Heart right ventricle (tissue), 16 donors: ENCODE measurements around the gene CSNK2A2. TPM values are rescaled to one million over a fixed set of nuclear protein-coding genes. Genes with fewer than 3 reads are reported as not detected.

ENCODE experiments used
- ATAC-seq, 8 donors: fragments of 200-7000 bp; cut with Tn5 transposase; one replicate each; pipeline ENCODE4 v1.9.1; 2020; ENCODE audit warnings: mild to moderate bottlenecking in 8 of 8, moderate library complexity in 8 of 8, moderate number of reproducible peaks in 1 of 8
- DNase-seq, 2 donors: peaks; one replicate each; pipeline ENCODE4 v3.0.0-alpha.2; 2020
- H3K27ac ChIP-seq, 10 donors: fragments of 200-600 bp; sonication (generic) in 2 of 10; one replicate each; pipeline versions ENCODE4 v1.5.0 to v1.8.0; 2020 to 2022; ENCODE audit warnings: mild to moderate bottlenecking in 3 of 10
- H3K27me3 ChIP-seq, 7 donors: fragments of 200-600 bp; one replicate each; pipeline ENCODE4 v1.8.0; 2021 to 2022; ENCODE audit warnings: mild to moderate bottlenecking in 2 of 7
- H3K36me3 ChIP-seq, 9 donors: fragments of 200-600 bp; sonication (generic) in 1 of 9; one replicate each; pipeline versions ENCODE4 v1.5.0 to v1.8.0; 2020 to 2022; ENCODE audit warnings: mild to moderate bottlenecking in 2 of 9
- H3K4me1 ChIP-seq, 9 donors: fragments of 200-600 bp; sonication (generic) in 1 of 9; one replicate each; pipeline versions ENCODE4 v1.5.0 to v1.8.0; 2020 to 2022; ENCODE audit warnings: mild to moderate bottlenecking in 4 of 9
- H3K4me3 ChIP-seq, 10 donors: fragments of 200-600 bp; sonication (generic) in 2 of 10; one replicate each; pipeline versions ENCODE4 v1.5.0 to v1.8.0; 2020 to 2022; ENCODE audit warnings: mild to moderate bottlenecking in 7 of 10, moderate library complexity in 2 of 10
- H3K9me3 ChIP-seq, 11 donors: fragments of 200-600 bp in 10 of 11; sonication (generic) in 2 of 11; one replicate each; pipeline versions ENCODE4 v1.5.0 to v1.8.0; 2013 to 2022; ENCODE audit warnings: mild to moderate bottlenecking in 2 of 11, control low read depth in 1 of 11, moderate library complexity in 1 of 11
- CTCF ChIP-seq, 9 donors: fragments of 200-600 bp; sonication (generic) in 2 of 9; IDR thresholded peaks; one replicate each; pipeline versions ENCODE4 v1.5.0 to v1.8.0; 2021 to 2022; ENCODE audit warnings: antibody characterized with exemption in 9 of 9, mild to moderate bottlenecking in 5 of 9, moderate library complexity in 1 of 9
- WGBS, 2 donors: extraction: QIAGEN DNeasy Blood & Tissue Kit; methylation state at CpG; one replicate each; pipeline ENCODE4 v1.1.7; 2013; ENCODE audit warnings: inconsistent platforms in 1 of 2; 5-methylcytosine and 5-hydroxymethylcytosine counted together
- intact Hi-C, 10 donors: fragments of 100-400 bp; cut with DNase I; formaldehyde crosslinking; loops; one replicate each; pipeline versions ENCODE4 v1.11.1 to v1.14.2; 2022
- polyA plus RNA-seq, 2 donors: library from polyadenylated mRNA; stranded (reverse); fragments of 200-250 nt; gene quantifications; one replicate each; pipeline ENCODE4 v1.2.3, GENCODE V29; 2013
- total RNA-seq, 10 donors: library from RNA; stranded (reverse); fragmentation: NEBNext Ultra II Directional in 3 of 10; extraction: Animal tissue kit (Norgen Biotek cat#: 25700) in 3 of 10; gene quantifications; one replicate each; pipeline versions ENCODE4 v1.2.1 to v1.2.4, GENCODE V29; 2021 to 2023
- donor health status: Arrhythmogenic right ventricular cardiomyopathy.
- donor health status: ischemic (EF 13 %, LVEDD 7.1; RV severe dilation, severe dysfunction).
- donor health status: healthy with polysubstance abuse.
- donor health status: DM: no; HTN: yes; CAD: no.
- donor health status: DM: no; HTN: no; CAD: no.
- donor health status: ischemic (EF 25% LVEDD 6.9; RV normal size, moderate dysfunction).
- donor health status: ischemic (EF 25% LVEDD 5.7; RV mildly dilated, moderate dysfunction).
- donor health status: healthy.
- donor health status: DM: yes; HTN: yes; CAD: no.
- donor health status: Ischemic cardiomyopathy.
- donor health status: ischemic (EF 35%, LVEDD 5.7; RV mildly dilated, moderate dysfunction).
- donor health status: nonischemic (EF 11% LVEDD 7.7; RV severe dilation, severe dysfunction).
- donor health status: DM: yes; HTN: yes; CAD: no.
- donor health status: PGD.
- donor health status: ischemic (EF 29% LVEDD 5.4; RV normal size, mild dysfunction).
- donor health status: nonischemic (EF 23%, LVEDD 6.1; RV moderate dilation, normal function).

The CSNK2A2 gene
- total and polyA plus RNA-seq, 12 donors, result 20.9 to 48.3 (median 35.2) TPM

- H3K4me1 ChIP-seq, result peaks cover 20 to 59% (median 53%) of the 10 kb centered on the region in 9 donors
- DNase-seq (no peak), ATAC-seq (no peak)
- H3K27ac ChIP-seq, result peak overlapping the region; percentile 39 to 95 (median 90)
- H3K9me3 ChIP-seq, result peaks cover 0 to 10% (median 0%) of the 10 kb centered on the region in 11 donors
- 2% methylated on average over 6 of the region's 6 CpGs for WGBS, 2 donors
- peak overlapping the region; percentile 71 to 95 (median 92) for H3K4me3 ChIP-seq
- no peaks in the 10 kb centered on the region for H3K27me3 ChIP-seq
- H3K36me3 ChIP-seq, result no peaks in the 10 kb centered on the region
- no peak for TF ChIP-seq CTCF (IDR thresholded peaks at IDR 0.05)
- intact Hi-C loops, result loop anchor here in 6 of 10 donors (2.0 to 10.0 kb wide), 5 partner anchors 69 to 233 kb away; partner anchors contain the start of gene CSNK2A2 (in 1 of the 6)
These were observed 69.7 kb downstream of the CSNK2A2 start for GRCh38 chr16:58128181-58128631.

GRCh38 chr16:58127634-58128033 is 70.3 kb downstream of the CSNK2A2 start:
- ATAC-seq (no peak), DNase-seq (no peak)
- TF ChIP-seq CTCF (IDR thresholded peaks at IDR 0.05), result peak in 2 of 9 donors; percentile 12 to 18
- Histone ChIP-seq H3K4me1 (peaks cover 20 to 62% (median 55%) of the 10 kb centered on the region in 9 donors), H3K27me3 (no peaks in the 10 kb centered on the region), H3K36me3 (no peaks in the 10 kb centered on the region), H3K9me3 (peaks cover 0 to 10% (median 0%) of the 10 kb centered on the region in 11 donors), H3K27ac (peak overlapping the region in 9 of 10 donors; percentile 57 to 95 (median 89)), H3K4me3 (peak overlapping the region in 9 of 10 donors; percentile 71 to 95 (median 92))
- intact Hi-C loops, result loop anchor here in 6 of 10 donors (2.0 to 10.0 kb wide), 5 partner anchors 70 to 233 kb away; partner anchors contain the start of gene CSNK2A2 (in 1 of the 6)
- WGBS, 2 donors, result 4 to 8% methylated on average over 4 of the region's 4 CpGs

GRCh38 chr16:58127033-58127556 is 70.8 kb downstream of the CSNK2A2 start:
- DNase-seq, result no peak
- WGBS, 2 donors, result 4 to 7% methylated on average over 7 of the region's 7 CpGs
- Histone ChIP-seq H3K27ac (peak overlapping the region; percentile 16 to 95 (median 75)), H3K4me3 (peak overlapping the region in 8 of 10 donors; percentile 71 to 95 (median 88)), H3K9me3 (peaks cover 0 to 10% (median 0%) of the 10 kb centered on the region in 11 donors), H3K4me1 (peaks cover 20 to 67% (median 60%) of the 10 kb centered on the region in 9 donors), H3K27me3 (no peaks in the 10 kb centered on the region), H3K36me3 (no peaks in the 10 kb centered on the region)
- intact Hi-C loops, result loop anchor here in 6 of 10 donors (5.0 to 10.0 kb wide), 4 partner anchors 70 to 232 kb away; partner anchors contain the start of gene CSNK2A2 (in 1 of the 6)
- peak in 7 of 9 donors; percentile 32 to 61 (median 49) for TF ChIP-seq CTCF (IDR thresholded peaks at IDR 0.05)
- ATAC-seq, result no peak

GRCh38 chr16:58126451-58126961 is 71.4 kb downstream of the CSNK2A2 start:
- Histone ChIP-seq H3K27me3 (no peaks in the 10 kb centered on the region), H3K36me3 (no peaks in the 10 kb centered on the region), H3K9me3 (peaks cover 0 to 10% (median 0%) of the 10 kb centered on the region in 11 donors), H3K4me1 (peaks cover 22 to 73% (median 66%) of the 10 kb centered on the region in 9 donors), H3K4me3 (peak overlapping the region in 5 of 10 donors; percentile 20 to 93 (median 85)), H3K27ac (peak overlapping the region in 9 of 10 donors; percentile 32 to 92 (median 71))
- TF ChIP-seq CTCF (IDR thresholded peaks at IDR 0.05), result no peak
- DNase-seq (no peak), ATAC-seq (no peak)
- 20 to 27% methylated on average over 4 of the region's 4 CpGs for WGBS, 2 donors
- intact Hi-C loops, result loop anchor here in 6 of 10 donors (5.0 to 10.0 kb wide), 4 partner anchors 71 to 232 kb away; partner anchors contain the start of gene CSNK2A2 (in 1 of the 6)
